ENCODE results near the gene BAX.

Gene BAX

DNA sequence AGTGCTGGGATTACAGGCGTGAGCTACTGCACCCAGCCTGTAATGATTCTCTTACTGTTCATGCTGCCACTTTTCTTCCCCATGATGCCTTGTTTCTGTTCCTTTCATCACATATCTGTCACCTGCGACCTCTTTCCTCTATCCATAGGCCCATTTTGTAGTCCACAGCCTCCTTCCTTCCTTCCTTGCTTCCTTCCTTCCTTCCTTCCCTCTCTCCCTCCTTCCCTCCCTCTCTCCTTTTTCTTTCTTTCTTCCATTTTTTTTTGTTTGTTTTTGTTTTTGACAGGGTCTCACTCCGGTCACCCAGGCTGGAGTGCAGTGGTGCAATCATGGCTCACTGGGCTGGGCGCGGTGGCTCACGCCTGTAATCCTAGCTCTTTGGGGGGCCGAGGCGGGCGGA is 34.2 kb downstream of the BAX start:
- no peak for DNase-seq

DNA sequence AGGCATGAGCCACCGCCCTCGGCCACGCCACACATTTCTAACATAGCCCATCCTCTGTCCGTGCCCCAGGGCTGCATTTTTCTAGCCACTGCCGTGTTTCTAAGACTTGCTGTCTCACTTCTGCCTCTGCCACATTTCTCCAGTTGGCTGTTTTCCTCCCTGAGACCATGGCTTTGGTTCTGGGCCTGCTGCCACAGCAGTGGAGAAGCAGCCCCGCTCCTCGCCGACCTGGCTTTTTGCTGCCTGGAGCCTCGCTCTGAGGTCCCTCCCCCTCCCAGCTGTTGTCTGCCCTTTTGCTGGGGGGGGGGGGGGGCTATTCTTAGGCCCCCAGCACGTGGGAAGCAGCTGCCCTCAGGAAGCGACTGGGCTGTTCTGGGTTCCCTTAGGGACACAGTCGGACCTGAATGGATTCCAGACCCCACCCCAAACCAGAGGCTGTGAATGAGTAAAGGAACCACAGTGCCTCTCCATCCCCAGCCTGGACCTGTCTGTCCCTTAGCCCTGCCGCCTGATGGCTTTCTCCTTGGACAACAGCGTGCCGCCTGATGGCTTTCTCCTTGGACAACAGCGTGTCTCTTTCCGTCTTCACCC is 35.1 kb downstream of the BAX start:
- no peak for DNase-seq

DNA sequence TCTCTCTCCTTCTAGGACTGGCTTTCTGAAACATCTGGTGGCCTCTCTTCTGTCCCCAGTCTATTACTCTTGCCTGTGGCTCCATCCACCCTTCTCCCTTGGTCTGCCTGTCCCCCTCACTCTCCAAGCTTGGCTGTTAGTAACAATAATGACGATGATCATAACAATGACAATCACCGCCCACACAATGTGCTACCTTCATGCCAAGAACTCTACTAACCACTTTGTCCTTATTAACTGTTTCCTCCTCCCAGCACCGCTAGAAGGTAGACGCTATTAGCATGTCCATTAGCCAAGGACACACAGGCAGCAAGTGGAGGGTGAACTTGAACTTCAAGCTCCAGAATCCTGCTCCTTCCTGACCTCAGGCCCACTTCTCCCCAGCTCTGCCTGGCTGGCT is 35.7 kb downstream of the BAX start:
- no peak for DNase-seq

DNA sequence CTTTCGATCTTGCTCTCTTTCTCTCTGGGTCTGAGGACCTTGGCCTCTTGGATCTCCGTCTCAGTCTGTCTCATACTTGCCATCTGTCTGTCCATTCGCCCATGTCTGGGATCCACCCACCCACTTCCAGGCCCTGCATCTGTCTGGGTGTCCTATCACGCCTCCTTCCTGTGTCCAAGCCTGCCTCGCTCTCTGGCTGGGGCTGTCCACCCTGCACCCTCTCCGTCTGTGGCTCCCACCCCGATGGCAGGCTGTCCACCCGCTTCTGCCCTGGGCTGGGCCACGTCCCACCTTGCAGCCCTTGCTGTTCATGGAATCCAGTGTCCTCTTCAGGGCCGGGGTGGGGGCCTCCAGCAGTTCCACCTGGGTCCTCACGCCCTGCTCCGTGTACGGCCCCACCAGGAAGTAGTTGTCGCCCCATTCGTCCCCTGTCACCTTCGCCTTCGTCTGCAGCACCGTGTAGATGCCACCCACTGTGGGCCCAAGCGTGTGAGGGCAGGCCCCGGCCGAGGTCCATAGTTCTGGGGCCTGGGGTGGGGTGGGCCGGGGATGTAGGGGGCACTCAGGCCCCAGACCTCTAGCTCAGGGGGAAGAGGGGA is 36.4 kb downstream of the BAX start:
- DNase-seq = no peak

DNA sequence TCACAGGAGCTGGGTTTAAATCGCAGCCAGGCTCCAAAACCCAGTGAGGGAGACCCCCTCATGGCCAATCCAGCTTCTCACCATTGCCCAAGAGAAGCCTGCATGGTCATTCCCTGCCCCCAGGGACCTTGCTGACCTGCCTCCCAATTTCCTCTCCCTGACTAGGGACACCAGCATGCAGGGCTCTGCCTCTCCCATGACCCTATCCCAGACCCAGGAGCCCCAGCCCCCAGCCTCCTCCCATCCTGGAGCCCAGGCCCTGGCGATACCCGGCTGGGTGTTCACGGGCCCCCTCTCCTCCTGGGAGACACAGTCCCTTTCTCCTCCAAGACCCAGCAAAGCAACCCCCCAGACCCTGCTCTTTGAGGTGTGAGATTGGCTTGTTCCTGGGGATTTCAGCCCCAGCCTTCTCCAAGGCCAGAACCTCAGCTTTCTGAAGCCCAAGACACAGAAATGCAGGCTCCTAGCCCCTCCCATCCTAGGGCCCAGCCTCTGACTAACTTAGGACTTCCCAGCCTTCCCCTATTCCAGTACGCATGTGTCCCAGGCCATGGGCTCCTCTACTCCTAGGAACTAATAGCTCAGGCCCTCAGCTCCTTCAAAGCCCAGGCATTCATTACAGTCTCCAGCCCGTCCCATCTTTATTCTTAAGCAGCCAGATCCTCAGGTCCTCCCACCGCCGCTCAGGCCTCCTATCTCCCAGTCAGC is 37.4 kb downstream of the BAX start:
- no peak for DNase-seq

DNA sequence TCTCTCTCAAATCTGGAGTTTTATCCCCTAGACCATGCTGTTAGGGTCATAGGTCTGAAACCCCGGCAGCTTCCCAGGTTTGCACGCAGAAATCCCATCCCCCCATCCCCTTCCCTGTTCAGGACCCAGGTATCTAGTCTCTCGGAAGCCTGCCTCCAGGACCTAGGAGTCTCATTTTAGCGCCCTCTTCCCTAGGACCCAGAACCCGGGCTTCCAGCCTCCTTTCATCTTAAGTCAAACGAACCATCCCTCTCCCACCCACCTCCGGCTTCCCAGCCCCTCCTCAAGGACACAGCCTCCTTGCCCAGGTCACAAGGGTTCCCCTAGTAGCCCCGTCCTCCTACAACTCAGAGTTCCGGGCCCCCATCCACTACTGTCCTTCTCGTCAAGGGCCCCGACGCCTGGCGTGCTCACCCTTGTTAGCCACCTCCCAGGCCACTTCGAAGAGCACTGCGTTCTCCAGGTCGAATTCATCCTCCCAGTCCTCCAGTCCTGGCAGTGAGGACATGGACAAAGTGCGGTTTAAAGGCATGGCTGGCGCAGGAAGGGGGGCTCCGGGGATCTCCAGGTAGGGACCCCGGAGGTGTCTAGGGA is 38.0 kb downstream of the BAX start:
- DNase-seq = no peak

DNA sequence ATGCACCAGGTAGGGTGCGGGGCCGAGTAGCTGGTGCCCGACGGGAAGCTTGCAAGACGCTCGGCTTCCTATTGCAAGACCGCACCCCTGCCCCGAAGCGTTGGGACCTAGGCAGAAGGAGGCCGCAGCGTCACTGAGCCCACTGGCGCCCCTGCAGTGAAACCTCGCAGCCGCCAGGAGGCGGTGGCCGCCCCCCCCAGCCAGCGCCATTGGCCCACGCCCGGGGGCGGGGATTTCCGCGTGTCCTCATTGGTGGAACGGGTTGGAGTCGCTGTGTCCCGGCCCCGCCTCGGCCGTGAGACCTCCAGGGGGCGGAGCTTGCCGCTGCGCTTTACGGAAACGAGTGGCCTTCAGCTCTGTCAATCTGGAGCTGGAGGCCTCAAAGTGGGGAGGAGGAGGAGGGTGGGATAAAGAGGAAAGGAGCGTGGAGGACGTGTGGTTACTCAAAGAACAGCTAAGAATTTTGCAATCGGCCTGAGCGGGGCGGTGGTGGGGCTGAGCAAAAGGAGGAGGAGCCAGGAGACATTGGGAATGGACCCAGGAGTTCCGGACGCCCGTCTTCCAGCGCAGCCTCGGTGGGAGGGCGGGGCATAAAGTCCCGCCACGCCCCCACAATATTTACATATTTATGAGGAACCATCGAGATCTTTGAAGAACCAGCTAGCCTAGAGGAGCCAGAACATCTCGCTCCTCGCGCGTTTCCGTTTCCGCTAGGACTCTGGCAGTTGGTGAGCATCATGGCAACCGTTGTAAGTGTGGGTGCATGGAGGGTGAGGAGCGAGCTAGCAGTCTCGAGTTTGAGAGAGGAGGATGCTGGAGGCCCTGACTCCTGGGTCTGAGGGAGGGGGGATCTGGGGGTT is 38.7 kb downstream of the BAX start, which contains the start of the genes GYS1 and RUVBL2:
Gene GYS1, minus strand, starts transcription at position 135 of the 860 bp plus-strand sequence. CDS start 197 bp downstream, outside the sequence.
Gene RUVBL2, plus strand, starts transcription at position 713 of the 860 bp plus-strand sequence. Its CDS starts 25 bp downstream, at position 738.
- DNase-seq = peak; percentile 98 to 99

DNA sequence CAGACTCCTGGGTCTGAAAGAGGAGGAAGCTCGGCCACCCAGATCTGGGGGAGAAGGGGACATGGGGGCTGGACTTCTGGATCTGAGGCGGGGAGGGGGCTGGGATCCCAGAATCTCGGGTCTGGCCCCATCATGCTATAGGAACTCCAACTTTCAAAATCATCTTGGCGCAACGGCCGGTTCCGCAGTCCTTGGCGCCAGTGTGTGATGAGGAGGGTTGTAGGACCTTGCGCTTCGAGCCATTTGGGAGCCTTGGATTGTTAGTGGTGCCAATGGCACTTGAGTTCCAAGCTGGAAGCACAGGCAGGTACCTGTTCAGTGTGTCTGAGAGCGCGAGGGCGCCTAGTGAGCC is 39.3 kb downstream of the BAX start:
- no peak for DNase-seq

DNA sequence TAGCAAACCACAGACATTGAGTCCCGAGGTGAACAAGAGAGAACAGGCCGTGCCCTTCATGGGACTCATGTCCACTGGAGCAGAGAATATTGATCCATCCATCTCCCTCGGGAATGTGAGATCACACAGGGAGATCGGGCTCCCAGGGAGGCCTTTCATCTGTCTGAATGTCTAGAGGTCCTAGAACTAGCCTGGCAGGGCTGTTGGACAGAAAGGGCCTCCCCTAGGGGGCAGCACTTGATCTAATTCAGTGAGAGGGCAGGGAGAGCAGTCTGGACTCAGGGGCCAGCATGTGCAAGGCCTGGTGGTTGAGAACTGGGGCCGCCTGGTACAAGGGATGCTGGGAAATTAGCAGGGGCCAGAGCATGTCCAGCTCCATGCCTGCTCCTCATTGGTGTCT is 43.3 kb downstream of the BAX start:
- DNase-seq = peak in 1 of 2 experiments; percentile 23

DNA sequence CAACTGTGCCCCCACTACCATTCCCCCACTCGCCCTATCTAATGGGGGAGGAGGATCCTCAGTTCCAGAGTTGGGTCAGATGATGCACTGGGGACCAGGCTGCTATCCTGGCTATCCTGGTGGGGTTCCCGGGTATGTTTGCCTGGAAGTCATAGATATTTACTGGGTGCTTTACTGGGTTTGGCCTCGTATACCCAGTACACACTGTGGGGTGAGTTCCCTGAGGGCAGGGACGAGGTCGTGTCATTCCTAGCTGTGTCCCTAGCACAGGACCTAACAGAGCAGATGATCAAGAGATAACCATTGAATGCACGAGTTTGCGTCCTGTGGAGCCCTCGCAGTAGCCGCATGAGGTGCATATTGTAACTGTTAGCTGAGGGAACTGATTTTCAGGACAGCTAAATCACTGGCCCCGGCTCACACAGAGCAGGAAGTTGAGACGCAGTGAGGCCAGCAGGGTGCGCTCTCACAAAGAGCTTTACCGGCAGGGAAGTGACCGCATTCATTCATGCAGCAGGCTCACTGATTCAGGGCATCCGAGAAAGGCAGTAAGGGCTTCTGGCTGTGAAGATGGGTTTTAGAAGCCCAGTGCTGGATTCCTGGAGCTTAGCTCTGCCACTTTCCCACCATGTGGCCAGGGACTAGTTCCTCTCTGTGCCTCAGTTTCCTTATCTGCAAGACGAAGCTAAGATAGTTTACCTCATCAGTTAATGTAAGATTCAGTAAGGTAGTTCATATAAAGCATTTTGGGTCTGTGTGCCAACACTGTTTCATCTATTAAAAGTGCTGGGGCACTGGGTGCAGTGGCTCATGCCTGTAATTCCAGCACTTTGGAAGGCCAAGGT is 45.0 kb downstream of the BAX start:
- peak in 1 of 2 experiments; percentile 19 for DNase-seq

DNA sequence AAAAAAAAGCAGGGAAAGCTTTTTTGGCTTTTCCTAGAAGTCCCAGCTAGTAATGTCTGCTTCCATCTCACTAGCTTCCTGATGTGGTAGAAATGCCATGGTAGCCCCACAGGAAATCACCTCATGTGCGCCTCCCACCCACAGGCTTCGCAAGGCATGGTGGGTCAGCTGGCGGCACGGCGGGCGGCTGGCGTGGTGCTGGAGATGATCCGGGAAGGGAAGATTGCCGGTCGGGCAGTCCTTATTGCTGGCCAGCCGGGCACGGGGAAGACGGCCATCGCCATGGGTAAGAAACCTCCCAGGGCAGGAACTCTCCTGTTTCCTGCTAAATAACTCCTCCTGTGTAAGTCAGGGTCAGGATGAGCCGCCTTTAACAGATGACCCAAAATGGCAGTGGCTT is 49.5 kb downstream of the BAX start:
- no peak for DNase-seq

DNA sequence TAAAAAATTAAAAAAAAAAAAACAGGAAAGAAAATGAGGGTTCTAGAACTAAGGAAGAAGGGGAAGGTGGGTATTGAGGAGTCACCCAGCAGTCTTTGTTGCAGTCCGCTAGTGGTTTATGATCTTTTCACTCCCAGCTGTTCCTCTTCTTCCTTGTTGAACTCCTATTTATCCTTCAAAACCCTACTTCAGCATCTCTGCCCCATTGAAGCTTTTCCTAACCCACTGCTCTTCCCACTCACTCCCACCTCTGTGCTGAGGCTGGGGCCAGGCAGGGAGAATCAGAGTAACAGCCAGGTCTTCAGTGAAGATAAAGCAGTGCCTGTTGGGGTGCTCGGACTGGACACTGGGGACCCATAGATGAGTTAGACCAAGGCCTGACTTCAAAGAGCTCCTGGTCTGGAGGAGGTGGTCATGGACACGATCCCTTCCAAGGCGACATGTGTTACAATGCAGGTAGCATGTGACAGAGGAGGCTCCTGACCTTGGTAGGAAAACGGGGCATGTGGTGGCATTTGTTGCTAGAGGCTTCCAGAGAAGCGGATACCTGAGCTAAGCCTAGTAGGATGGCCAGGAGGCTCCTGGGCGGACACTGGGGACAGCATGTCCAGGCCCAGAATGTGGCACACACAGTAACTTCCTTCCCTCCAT is 50.4 kb downstream of the BAX start:
- no peak for DNase-seq

DNA sequence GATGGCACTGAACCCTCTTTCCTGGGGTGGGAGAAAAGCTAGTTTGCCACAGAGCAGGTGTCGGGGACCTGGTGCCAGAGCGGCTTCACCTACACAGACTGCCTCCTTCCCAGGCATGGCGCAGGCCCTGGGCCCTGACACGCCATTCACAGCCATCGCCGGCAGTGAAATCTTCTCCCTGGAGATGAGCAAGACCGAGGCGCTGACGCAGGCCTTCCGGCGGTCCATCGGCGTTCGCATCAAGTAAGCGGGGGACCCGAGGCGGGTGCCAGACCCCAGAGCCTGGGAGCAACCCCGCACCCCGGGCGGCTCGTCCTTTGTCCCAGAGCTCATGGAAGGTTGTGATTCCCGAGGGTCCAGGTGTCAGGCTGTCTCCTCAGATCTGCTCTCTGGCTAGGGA is 52.2 kb downstream of the BAX start:
- DNase-seq = no peak

DNA sequence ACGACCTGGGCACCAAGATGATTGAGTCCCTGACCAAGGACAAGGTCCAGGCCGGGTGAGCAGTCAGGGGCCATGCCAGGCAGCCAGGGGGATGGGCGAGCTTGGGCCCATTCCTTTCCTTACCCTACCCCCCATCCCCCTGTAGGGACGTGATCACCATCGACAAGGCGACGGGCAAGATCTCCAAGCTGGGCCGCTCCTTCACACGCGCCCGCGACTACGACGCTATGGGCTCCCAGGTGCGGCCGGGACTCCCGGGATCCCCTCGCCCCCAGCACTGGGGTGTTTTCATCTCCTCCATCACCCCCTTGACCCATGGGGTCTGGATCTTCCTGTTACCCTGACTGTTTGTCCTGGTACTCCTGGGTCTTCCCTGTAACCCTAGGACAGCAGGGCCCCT is 55.2 kb downstream of the BAX start:
- no peak for DNase-seq

DNA sequence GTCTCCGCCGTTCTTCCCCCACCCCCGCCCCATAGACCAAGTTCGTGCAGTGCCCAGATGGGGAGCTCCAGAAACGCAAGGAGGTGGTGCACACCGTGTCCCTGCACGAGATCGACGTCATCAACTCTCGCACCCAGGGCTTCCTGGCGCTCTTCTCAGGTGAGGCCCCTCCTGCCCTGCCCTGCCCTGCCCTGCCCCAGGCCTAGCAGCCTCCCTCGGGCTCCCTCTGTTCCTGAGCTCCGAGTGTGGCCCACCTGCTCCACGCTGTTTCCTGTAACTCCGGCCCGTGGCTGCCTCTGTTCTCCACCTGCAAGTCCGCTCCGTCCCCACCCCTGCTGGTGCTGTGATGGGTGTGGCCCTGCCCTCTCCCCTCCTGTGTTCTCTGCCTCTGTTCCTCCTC is 55.8 kb downstream of the BAX start:
- no peak for DNase-seq

DNA sequence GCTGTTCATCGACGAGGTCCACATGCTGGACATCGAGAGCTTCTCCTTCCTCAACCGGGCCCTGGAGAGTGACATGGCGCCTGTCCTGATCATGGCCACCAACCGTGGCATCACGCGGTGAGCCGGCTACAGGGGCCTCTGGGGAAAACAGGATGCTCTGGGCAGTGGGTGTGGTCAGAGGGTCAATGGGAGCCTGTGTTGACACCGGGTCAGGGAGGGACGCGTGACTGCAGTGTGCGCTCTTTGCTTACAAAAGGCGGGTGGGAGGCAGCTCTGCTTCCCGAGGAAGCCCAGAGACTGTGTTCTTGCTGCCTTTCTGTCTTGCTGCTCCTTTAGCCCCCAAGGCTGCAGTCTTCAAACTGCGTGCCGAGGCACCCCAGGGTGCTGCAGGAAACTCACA is 56.5 kb downstream of the BAX start:
- DNase-seq = no peak
